ENCODE data around the gene NCKAP5. TPM values are rescaled to one million over a fixed set of nuclear protein-coding genes. Genes with fewer than 3 reads are reported as not detected.

NCKAP5 gene
- total and polyA plus RNA-seq, 2 of the 13 experiments (the other 11 are each of a cell fraction or from before 2014, with no cell fraction given) = 0.01 TPM; not detected in 1

DNA sequence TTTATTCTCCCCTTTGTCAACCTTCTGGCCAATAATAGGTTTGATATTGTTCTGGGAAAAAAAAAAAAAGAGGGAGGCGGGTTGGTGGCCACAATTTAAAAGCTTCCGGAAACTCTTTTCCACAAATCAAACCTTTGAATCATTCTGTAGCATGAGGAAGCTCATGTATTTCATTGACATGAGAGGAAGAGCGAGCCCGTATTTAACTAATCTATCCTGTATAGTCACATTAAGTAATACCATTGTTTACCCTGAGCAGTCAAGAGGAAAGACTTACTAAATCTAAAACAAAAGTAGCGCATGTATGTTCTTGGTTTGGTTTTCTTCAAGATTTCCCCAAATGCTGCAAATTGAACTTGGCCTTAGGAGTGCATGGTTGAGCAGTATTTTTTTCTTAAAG is 120.1 kb downstream of the NCKAP5 start:
- 47% methylated on average over 5 of the region's 5 CpGs for WGBS (ENCODE audit: low lambda C conversion rate)
- BruUV-seq (replicated peaks) = no TSS peak
- no peak for TF ChIP-seq SP140L (CRISPR knock-in tag; IDR thresholded peaks at IDR 0.05; ENCODE audit: borderline replicate concordance)
- no peak for FAIRE-seq
- ChIA-PET CTCF (ENCODE audit: low intra/inter-chr PET ratio, low total read pairs) (no interaction called here), POLR2A (no interaction called here)
- Histone ChIP-seq H3K4me3 (replicated peaks in 1 of 3; ENCODE audit: insufficient read depth in 1 of 3, low read depth in 2 of 3, low read length in 3 of 3) (no peak overlapping the region), H3K9me3 (ENCODE audit: low read length) (peaks cover 6% of the 10 kb centered on the region; the same call in 1 of the 2 replicates), H3K27me3 (ENCODE audit: control insufficient read depth in 1 of 2, insufficient read depth in 2 of 2, low read length in 2 of 2) (no peaks in the 10 kb centered on the region), H3K27ac (ENCODE audit: extremely low read length, insufficient read depth, low read length) (no peak overlapping the region), H3K36me3 (replicated peaks in 1 of 2; ENCODE audit: control insufficient read depth in 1 of 2, insufficient read depth in 2 of 2, low read length in 2 of 2) (no peaks in the 10 kb centered on the region), H3K79me2 (ENCODE audit: insufficient read depth, low read length) (no peaks in the 10 kb centered on the region), H3K4me2 (ENCODE audit: low read depth, low read length) (no peak overlapping the region), H2AFZ (ENCODE audit: low read length) (no peak overlapping the region), H3K4me1 (ENCODE audit: insufficient read depth, low read length) (no peaks in the 10 kb centered on the region), H4K20me1 (ENCODE audit: insufficient read depth, low read length) (no peaks in the 10 kb centered on the region), H3K9ac (ENCODE audit: insufficient read depth, low read depth, low read length) (no peak overlapping the region)
- in situ Hi-C loops (cut with HindIII; ENCODE audit: extremely low pct_ligation_motif_present, low pct_unique_long_range_greater_than_20kb) (no loop called here), intact Hi-C loops (cut with micrococcal nuclease; ENCODE audit: unreplicated experiment) (no loop called here)
- ATAC-seq = no peak
- no peak for DNase-seq (ENCODE audit: low spot score)

- intact Hi-C loops (cut with micrococcal nuclease; ENCODE audit: unreplicated experiment) (no loop called here), in situ Hi-C loops (cut with HindIII; ENCODE audit: extremely low pct_ligation_motif_present, low pct_unique_long_range_greater_than_20kb) (no loop called here)
- CTCF ChIA-PET (ENCODE audit: low intra/inter-chr PET ratio, low total read pairs) = no interaction called here
- no peaks in the 10 kb centered on the region for H3K79me2 ChIP-seq (ENCODE audit: insufficient read depth, low read length)
- no peak overlapping the region for H3K9ac ChIP-seq (ENCODE audit: insufficient read depth, low read depth, low read length)
- DNase-seq (ENCODE audit: low spot score) (no peak), FAIRE-seq (no peak), ATAC-seq (no peak)
- peaks cover 6% of the 10 kb centered on the region; the same call in 1 of the 2 replicates for H3K9me3 ChIP-seq (ENCODE audit: low read length)
- no peak overlapping the region for H2AFZ ChIP-seq (ENCODE audit: low read length)
- H3K27ac ChIP-seq (ENCODE audit: extremely low read length, insufficient read depth, low read length) = no peak overlapping the region
- no peaks in the 10 kb centered on the region for H4K20me1 ChIP-seq (ENCODE audit: insufficient read depth, low read length)
- BruUV-seq (replicated peaks) = no TSS peak
- no peak overlapping the region for H3K4me2 ChIP-seq (ENCODE audit: low read depth, low read length)
- POLR2A ChIA-PET = no interaction called here
- no peaks in the 10 kb centered on the region for H3K36me3 ChIP-seq (replicated peaks in 1 of 2; ENCODE audit: control insufficient read depth in 1 of 2, insufficient read depth in 2 of 2, low read length in 2 of 2)
- H3K4me1 ChIP-seq (ENCODE audit: insufficient read depth, low read length) = no peaks in the 10 kb centered on the region
- 35% methylated on average over 5 of the region's 5 CpGs for WGBS (ENCODE audit: low lambda C conversion rate)
- no peaks in the 10 kb centered on the region for H3K27me3 ChIP-seq (ENCODE audit: control insufficient read depth in 1 of 2, insufficient read depth in 2 of 2, low read length in 2 of 2)
- H3K4me3 ChIP-seq (replicated peaks in 1 of 3; ENCODE audit: insufficient read depth in 1 of 3, low read depth in 2 of 3, low read length in 3 of 3) = no peak overlapping the region
- TF ChIP-seq MBD4 (IDR thresholded peaks at IDR 0.05; ENCODE audit: borderline replicate concordance, low read length) (no peak), ZBTB43 (CRISPR knock-in tag; conservative IDR thresholded peaks at IDR 0.05) (no peak), DMAP1 (CRISPR knock-in tag; IDR thresholded peaks at IDR 0.05) (no peak), ZNF331 (CRISPR knock-in tag; IDR thresholded peaks at IDR 0.05) (no peak), ZNF564 (CRISPR knock-in tag; IDR thresholded peaks at IDR 0.05) (no peak), KLF9 (CRISPR knock-in tag; IDR thresholded peaks at IDR 0.05; ENCODE audit: low read depth) (no peak), PBX3 (CRISPR knock-in tag; IDR thresholded peaks at IDR 0.05; ENCODE audit: borderline replicate concordance) (no peak), SNAI1 (CRISPR knock-in tag; IDR thresholded peaks at IDR 0.05; ENCODE audit: borderline replicate concordance) (no peak), ZBTB7A (CRISPR knock-in tag; IDR thresholded peaks at IDR 0.05) (no peak)
These were observed 121.0 kb downstream of the NCKAP5 start for GRCh38 chr2:133447303-133447702.

All from HepG2 (cell line).